OCI-LY1 (cell line): ENCODE data around the gene MACROD2.

Experiments
- H2AFZ ChIP-seq: fragments of 200-600 bp; sonication (generic), shearing (Covaris generic); 2 replicates; pipeline ENCODE4 v1.6.0; 2014; ENCODE audit warnings: antibody characterized with exemption, mild to moderate bottlenecking, low read length
- H3F3A ChIP-seq: fragments of 200-600 bp; sonication (generic), shearing (Covaris generic); 2 replicates; pipeline ENCODE4 v1.6.0; 2014; ENCODE audit warnings: mild to moderate bottlenecking, antibody characterized with exemption, low read length, moderate library complexity; ENCODE audit not compliant: insufficient read depth
- H3K27ac ChIP-seq: fragments of 200-600 bp; sonication (generic); 2 replicates; pipeline ENCODE4 v1.5.1; 2014; ENCODE audit warnings: low read length, mixed run types, mild to moderate bottlenecking, low read depth; ENCODE audit not compliant: poor library complexity, severe bottlenecking
- H3K27me3 ChIP-seq: fragments of 200-600 bp; sonication (generic); 2 replicates; pipeline ENCODE4 v1.6.0; 2014; ENCODE audit warnings: antibody characterized with exemption, mild to moderate bottlenecking, low read length, moderate library complexity; ENCODE audit not compliant: insufficient read depth
- H3K36me3 ChIP-seq: fragments of 200-600 bp; sonication (generic); 2 replicates; pipeline ENCODE4 v1.6.1; 2014; ENCODE audit warnings: mild to moderate bottlenecking, antibody characterized with exemption, low read length, moderate library complexity, mixed read lengths; ENCODE audit not compliant: insufficient read depth
- H3K4me1 ChIP-seq: fragments of 200-600 bp; sonication (generic); 2 replicates; pipeline ENCODE4 v1.5.1; 2014; ENCODE audit warnings: mild to moderate bottlenecking, low read length, moderate library complexity; ENCODE audit not compliant: insufficient read depth, severe bottlenecking
- H3K4me2 ChIP-seq: fragments of 200-600 bp; sonication (generic), shearing (Covaris generic); 2 replicates; pipeline ENCODE4 v1.6.1; 2014; ENCODE audit warnings: low read length
- H3K4me3 ChIP-seq: fragments of 200-600 bp; sonication (generic); 2 replicates; pipeline ENCODE4 v1.5.1; 2014; ENCODE audit warnings: low read length, low read depth, mild to moderate bottlenecking, mixed read lengths; ENCODE audit not compliant: poor library complexity, severe bottlenecking
- H3K79me2 ChIP-seq: fragments of 200-600 bp; shearing (Covaris generic); 2 replicates; pipeline ENCODE4 v1.6.1; 2016; ENCODE audit warnings: mixed run types, low read length, mixed read lengths; ENCODE audit not compliant: insufficient read depth
- H3K9ac ChIP-seq: fragments of 200-600 bp; sonication (generic), shearing (Covaris generic); 2 replicates; pipeline ENCODE4 v1.6.1; 2014; ENCODE audit warnings: mild to moderate bottlenecking, low read length, mixed read lengths
- H3K9me2 ChIP-seq: fragments of 200-600 bp; sonication (generic), shearing (Covaris generic); 2 replicates; pipeline ENCODE4 v1.6.1; 2014; ENCODE audit warnings: low read depth, mild to moderate bottlenecking, low read length, mixed read lengths
- H3K9me3 ChIP-seq: fragments of 200-600 bp; shearing (Covaris generic); 2 replicates; pipeline ENCODE4 v1.6.1; 2014; ENCODE audit warnings: low read length, mixed read lengths
- H4K20me1 ChIP-seq: fragments of 200-600 bp; sonication (generic), shearing (Covaris generic); 2 replicates; pipeline ENCODE4 v1.6.0; 2016; ENCODE audit warnings: mild to moderate bottlenecking, low read length; ENCODE audit not compliant: insufficient read depth
- CTCF ChIP-seq: fragments of 200-600 bp; sonication (generic), shearing (Covaris generic); IDR thresholded peaks from 2 replicates; pipeline ENCODE4 v1.5.1; 2017; ENCODE audit warnings: mild to moderate bottlenecking, antibody characterized with exemption, low read length, moderate library complexity, mixed read lengths
- EZH2 ChIP-seq: fragments of 200-600 bp; sonication (generic), shearing (Covaris generic); IDR thresholded peaks from 2 replicates; pipeline ENCODE4 v1.8.0; 2017; ENCODE audit warnings: borderline replicate concordance, mixed run types, mild to moderate bottlenecking, antibody characterized with exemption, low read length, moderate library complexity, mixed read lengths

MACROD2 gene

GRCh38 chr20:15965165-15965564 lies 1969.8 kb downstream of the MACROD2 start:
- no peak overlapping the region for H3K9ac ChIP-seq
- no peaks in the 10 kb centered on the region for H3K9me2 ChIP-seq
- no peak overlapping the region for H3K27ac ChIP-seq
- H3K4me1 ChIP-seq, result no peaks in the 10 kb centered on the region
- H4K20me1 ChIP-seq, result no peaks in the 10 kb centered on the region
- H3K9me3 ChIP-seq, result no peaks in the 10 kb centered on the region
- no peak overlapping the region for H3K4me2 ChIP-seq
- H3F3A ChIP-seq, result no peaks in the 10 kb centered on the region
- no peak overlapping the region for H3K4me3 ChIP-seq
- H3K79me2 ChIP-seq, result no peaks in the 10 kb centered on the region
- H2AFZ ChIP-seq, result no peak overlapping the region
- H3K27me3 ChIP-seq, result no peaks in the 10 kb centered on the region
- H3K36me3 ChIP-seq, result no peaks in the 10 kb centered on the region
- TF ChIP-seq EZH2 (no peak), CTCF (no peak)

GRCh38 chr20:15967334-15967733 lies 1972.0 kb downstream of the MACROD2 start:
- no peaks in the 10 kb centered on the region for H3K79me2 ChIP-seq

GRCh38 chr20:15976047-15976736 lies 1980.9 kb downstream of the MACROD2 start:
- Histone ChIP-seq H3K27ac (no peak overlapping the region), H3K9ac (no peak overlapping the region), H3K9me3 (0 out of 2 replicates have a peak, but pooled peaks cover 6% of the 10 kb centered on the region), H3K79me2 (no peaks in the 10 kb centered on the region), H3K27me3 (no peaks in the 10 kb centered on the region), H2AFZ (no peak overlapping the region), H3K4me2 (no peak overlapping the region), H3F3A (no peaks in the 10 kb centered on the region), H3K4me3 (no peak overlapping the region), H3K4me1 (no peaks in the 10 kb centered on the region), H4K20me1 (no peaks in the 10 kb centered on the region), H3K36me3 (no peaks in the 10 kb centered on the region), H3K9me2 (no peaks in the 10 kb centered on the region)
- TF ChIP-seq CTCF, result no peak
- no peak for TF ChIP-seq EZH2

More at GRCh38 chr20:15967334-15967733, 1972.0 kb downstream of the MACROD2 start:
- Histone ChIP-seq H3K9me3 (0 out of 2 replicates have a peak, but pooled peaks cover 6% of the 10 kb centered on the region), H3K27me3 (no peaks in the 10 kb centered on the region), H3K9me2 (no peaks in the 10 kb centered on the region), H3K27ac (no peak overlapping the region), H4K20me1 (no peaks in the 10 kb centered on the region), H3K4me3 (no peak overlapping the region), H3K36me3 (no peaks in the 10 kb centered on the region), H3K9ac (no peak overlapping the region), H3K4me1 (no peaks in the 10 kb centered on the region), H3K4me2 (no peak overlapping the region), H2AFZ (no peak overlapping the region), H3F3A (no peaks in the 10 kb centered on the region)
- TF ChIP-seq EZH2, result no peak
- TF ChIP-seq CTCF, result no peak
